GM04504 (cell line): ENCODE results near the gene EFL1.
"Not testable (repeated sequence)": the region's sequence is repeated elsewhere in the genome, so short reads cannot be mapped to it uniquely, and the experiment has no call there.

Source experiments
- DNase-seq: peaks from one replicate; pipeline ENCODE4 v3.0.0-alpha.2; 2012; ENCODE audit warnings: low read depth

The EFL1 gene

GRCh38 chr15:82197733-82198594, 64.6 kb downstream of the EFL1 start:
- peak; percentile 46 for DNase-seq

DNA sequence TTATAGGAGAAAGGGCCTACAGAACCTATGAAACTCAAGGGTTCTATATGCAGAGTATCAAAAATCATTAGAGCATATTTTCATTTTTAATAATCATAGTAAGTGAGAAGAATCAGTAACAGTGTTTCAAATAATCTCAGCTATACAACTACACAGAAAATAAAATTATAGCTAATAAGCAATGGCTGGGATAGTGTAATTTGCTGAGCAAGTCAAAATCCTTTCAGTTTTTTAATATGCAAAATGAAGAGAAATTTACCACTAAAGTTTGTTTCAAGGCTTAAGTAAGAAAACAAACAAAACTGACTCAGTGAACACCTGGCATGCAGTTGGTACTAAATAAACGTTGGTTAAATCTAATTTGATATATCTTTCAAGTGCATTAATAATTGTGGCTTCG, 66.2 kb downstream of the EFL1 start:
- no peak for DNase-seq

- not testable (repeated sequence) for DNase-seq
Observed at GRCh38 chr15:82195818-82196217, 66.7 kb downstream of the EFL1 start.

DNA sequence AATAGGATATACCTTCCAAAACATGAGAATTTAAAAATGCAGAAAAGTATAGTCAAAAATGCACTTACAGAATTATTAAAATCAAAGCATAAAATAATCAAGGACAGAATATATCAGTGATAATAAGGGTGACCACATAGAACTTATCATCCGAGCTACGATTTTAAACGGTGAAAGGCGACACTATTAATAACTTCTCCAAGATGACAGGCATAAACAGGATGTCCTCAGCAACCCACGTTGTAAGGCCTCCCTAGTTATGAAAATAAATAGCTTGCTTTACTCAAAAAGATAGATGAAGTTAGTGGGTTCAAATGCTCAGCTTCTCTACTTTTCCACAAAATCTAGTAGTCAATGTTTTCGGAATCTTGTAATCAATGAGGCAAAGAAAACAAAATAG, 68.0 kb downstream of the EFL1 start:
- DNase-seq: not testable (repeated sequence)

DNA sequence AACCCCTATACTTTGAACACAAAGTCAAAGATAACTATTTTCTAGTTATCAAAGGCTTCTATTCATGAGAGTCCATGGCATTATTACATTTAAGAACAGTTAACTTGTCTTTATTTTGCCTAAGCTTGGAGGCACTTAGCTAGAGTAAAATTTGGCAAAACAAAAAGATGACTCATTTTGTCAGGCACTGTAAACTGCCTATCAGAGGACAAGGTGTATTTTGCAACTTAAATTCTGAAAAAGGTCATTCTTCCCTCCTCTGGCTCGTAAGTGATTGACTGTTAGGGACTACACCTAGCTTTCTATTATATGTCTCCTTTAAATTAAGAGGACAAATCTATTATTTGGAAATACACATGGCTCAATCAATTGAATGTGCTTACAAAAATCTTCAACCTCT, 69.1 kb downstream of the EFL1 start:
- not testable (repeated sequence) for DNase-seq

DNA sequence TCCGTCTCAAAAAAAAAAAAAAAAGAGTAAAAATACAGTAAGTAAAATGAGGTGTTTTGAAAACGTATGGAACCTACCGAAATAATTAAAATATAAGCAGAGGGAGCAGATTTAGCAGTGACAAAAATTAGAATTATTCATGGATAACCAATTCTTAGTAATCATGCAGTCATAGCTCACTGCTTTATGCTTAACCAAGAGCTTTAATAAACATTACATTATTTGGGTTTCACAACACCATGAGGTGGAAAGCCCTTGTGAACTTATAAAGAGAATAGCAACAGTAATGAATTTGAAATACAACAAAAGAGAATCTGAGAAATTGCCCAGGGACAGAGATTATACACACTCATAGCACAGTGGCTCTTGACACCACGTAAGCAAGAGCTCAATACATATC, 70.1 kb downstream of the EFL1 start:
- DNase-seq: not testable (repeated sequence)

- DNase-seq: no peak
Observed at GRCh38 chr15:82186719-82187406, 75.7 kb downstream of the EFL1 start.

DNA sequence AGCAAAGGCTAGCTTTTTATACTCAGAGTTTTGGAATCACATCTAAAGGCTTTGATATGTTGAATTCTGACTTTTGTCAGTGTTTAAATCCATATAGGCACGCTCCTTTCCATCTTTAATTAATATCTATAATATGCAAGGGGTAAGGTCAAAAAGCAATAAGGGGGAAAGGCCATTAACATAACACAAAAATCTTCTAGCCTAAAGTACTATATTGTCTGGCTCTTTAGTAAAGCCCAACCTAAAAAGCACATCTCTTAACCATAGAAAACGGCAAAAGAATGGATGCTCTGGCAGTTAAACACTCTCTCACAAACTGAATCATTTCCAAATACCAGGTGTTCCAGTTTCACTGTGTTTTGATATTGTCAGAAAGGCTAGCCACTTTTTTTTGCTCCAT, 76.4 kb downstream of the EFL1 start:
- no peak for DNase-seq

- no peak for DNase-seq
Observed at GRCh38 chr15:82184776-82185175, 77.8 kb downstream of the EFL1 start.

DNA sequence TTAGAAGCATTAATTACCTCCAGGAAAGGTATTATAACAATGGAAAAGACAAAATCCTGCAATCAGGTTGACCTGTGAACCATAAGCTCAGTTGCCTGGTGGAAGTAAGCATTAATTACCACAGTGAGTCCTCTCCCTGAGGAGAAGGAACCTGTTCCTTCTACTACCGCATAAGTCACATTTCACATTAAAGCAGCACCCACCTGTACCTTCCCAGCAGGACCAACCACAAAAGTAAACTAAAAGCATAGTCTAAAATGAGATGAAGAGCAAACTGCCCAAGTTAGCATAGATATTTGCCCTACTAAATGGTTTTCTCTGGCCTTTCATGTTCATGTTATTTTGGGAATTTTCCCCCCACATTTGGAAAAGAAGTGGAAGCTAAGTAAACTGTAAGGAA, 78.2 kb downstream of the EFL1 start:
- DNase-seq: no peak

- DNase-seq: no peak
Observed at GRCh38 chr15:82183121-82184031, 79.2 kb downstream of the EFL1 start.

- DNase-seq: no peak
Observed at GRCh38 chr15:82181371-82181770, 81.2 kb downstream of the EFL1 start.

DNA sequence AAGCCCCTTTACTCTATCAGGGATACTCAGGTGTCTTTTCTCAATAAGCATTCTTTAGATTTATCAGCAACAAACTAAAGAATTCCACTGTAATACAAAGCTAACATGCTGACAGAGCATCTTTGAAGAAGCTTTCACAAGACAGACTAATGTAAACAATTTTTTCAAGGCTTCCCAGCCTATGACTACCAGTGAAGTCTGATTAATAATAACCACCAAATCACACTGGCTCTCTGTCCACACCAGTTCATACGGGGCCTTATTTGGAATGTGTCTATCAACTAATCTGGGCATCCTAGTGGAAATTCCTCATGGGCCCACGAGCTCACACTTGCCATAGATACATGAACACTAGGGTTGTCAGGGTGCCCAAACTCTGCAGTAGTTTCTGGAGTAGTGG, 84.5 kb downstream of the EFL1 start:
- no peak for DNase-seq

DNA sequence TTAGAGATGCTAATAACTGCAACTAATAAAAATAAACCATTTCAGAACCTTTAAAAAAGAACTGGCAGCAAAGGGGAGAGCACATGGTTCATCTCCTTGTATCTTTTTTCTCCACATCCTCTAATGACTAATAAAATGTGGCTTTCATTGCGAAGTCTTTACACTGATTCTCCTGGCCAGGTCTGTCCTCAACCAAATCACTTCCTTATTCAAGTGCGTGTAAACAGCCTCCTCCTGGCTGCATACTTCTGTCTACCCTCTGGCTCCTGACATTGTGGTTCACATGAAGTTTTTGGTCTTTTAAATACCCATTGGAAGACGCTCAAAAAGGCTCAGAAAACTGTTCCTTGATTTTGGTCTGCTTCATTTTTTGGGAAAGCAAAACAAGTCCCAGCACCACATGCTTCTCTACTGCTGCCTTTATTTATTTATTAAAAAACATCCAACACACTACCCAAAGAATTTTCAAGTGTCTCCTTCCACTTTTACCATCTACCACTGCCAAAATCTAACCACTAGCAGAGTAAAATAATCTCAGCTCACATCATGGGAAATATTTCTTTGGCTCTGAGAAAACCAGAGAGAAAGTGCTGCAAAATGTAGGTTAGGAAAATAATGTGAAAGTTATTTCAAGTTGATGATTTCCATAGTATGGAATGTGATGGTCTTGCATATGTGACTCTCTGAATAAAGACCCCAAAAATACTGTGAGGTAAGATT, 85.1 kb downstream of the EFL1 start:
- DNase-seq: peak; percentile 53

- no peak for DNase-seq
Observed at GRCh38 chr15:82176542-82176941, 86.0 kb downstream of the EFL1 start.

- no peak for DNase-seq
Observed at GRCh38 chr15:82174471-82175235, 87.9 kb downstream of the EFL1 start.

- DNase-seq: no peak
Observed at GRCh38 chr15:82173108-82173507, 89.4 kb downstream of the EFL1 start.

GRCh38 chr15:82172506-82172905, 90.0 kb downstream of the EFL1 start:
- DNase-seq: no peak

DNA sequence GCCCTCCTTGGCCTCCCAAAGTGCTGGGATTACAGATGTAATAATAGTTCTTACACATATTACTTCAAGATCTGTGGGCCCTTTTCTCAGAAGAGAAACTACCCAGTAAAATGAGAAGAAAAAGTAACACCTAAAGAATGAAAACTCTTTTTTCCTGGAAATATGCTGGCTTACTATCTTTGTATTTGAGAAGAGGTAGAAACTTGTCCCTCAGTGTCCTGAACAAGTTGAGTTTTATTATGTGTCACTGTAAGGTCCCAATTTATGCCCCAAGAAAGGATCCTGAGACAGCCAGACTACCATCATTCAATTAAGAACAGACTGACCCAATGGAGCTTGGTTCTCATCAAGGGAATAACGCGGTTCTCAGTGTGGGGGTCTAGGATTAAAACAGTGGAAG, 93.8 kb downstream of the EFL1 start:
- DNase-seq: no peak

DNA sequence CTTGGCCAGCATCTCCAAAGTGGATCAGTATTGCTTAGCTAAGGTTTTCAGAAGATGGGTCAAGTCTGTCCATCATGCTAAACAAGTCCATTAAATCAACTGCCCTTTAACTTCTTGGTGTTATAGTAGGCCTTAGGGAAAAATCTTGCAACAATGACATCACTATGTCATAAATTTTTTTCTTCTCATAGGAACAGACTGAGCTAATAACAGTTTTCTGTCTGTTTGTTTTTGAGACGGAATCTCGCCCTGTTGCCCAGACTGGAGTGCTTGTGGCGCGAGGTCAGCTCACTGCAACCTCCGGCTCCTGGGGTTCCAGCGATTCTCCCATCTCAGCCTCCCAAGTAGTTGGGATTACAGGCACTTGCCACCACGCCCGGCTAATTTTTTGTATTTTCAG, 94.2 kb downstream of the EFL1 start:
- no peak for DNase-seq

- no peak for DNase-seq
Observed at GRCh38 chr15:82165948-82166376, 96.6 kb downstream of the EFL1 start.
